OCI-LY7 (cell line): ENCODE measurements around the gene ACSS2.

ENCODE experiments used
- CTCF ChIP-seq: fragments of 200-600 bp; sonication (generic); conservative IDR thresholded peaks from 2 replicates; pipeline ENCODE4 v1.5.1; 2014; ENCODE audit warnings: mild to moderate bottlenecking, antibody characterized with exemption, low read length, moderate library complexity, mixed read lengths
- EZH2phosphoT487 ChIP-seq: fragments of 200-600 bp; sonication (generic); IDR thresholded peaks from 2 replicates; pipeline ENCODE4 v1.6.1; 2018; ENCODE audit warnings: low read depth, borderline replicate concordance, mild to moderate bottlenecking, mixed run types, antibody characterized with exemption, low read length, moderate library complexity, mixed read lengths

GRCh38 chr20:34967421-34967820 lies 91.0 kb downstream of the ACSS2 start:
- no peak for TF ChIP-seq CTCF
- TF ChIP-seq EZH2phosphoT487: no peak
